Thyroid gland (tissue), 4 donors: ENCODE measurements around the gene MYCT1.

ENCODE experiments used
- POLR2A ChIP-seq, 2 donors: fragments of 450-650 bp; IDR thresholded peaks; one replicate each; pipeline ENCODE4 v1.6.1; 2017; ENCODE audit warnings: antibody characterized with exemption in 2 of 2, mild to moderate bottlenecking in 2 of 2, moderate library complexity in 1 of 2
- TF ChIP-seq, protein P1 (sequence below), 6 experiments: fragments of 200-600 bp in 3 of 6; fragments of 450-650 bp in 3 of 6; sonication (generic) in 3 of 6; IDR thresholded peaks; one replicate each; pipeline ENCODE4 v1.5.1; 2016 to 2019; ENCODE audit warnings: antibody characterized with exemption in 6 of 6, mild to moderate bottlenecking in 2 of 6, inconsistent platforms in 1 of 6, moderate library complexity in 1 of 6

- no peak for TF ChIP-seq POLR2A (IDR thresholded peaks at IDR 0.05)
- TF ChIP-seq, protein P1, sequence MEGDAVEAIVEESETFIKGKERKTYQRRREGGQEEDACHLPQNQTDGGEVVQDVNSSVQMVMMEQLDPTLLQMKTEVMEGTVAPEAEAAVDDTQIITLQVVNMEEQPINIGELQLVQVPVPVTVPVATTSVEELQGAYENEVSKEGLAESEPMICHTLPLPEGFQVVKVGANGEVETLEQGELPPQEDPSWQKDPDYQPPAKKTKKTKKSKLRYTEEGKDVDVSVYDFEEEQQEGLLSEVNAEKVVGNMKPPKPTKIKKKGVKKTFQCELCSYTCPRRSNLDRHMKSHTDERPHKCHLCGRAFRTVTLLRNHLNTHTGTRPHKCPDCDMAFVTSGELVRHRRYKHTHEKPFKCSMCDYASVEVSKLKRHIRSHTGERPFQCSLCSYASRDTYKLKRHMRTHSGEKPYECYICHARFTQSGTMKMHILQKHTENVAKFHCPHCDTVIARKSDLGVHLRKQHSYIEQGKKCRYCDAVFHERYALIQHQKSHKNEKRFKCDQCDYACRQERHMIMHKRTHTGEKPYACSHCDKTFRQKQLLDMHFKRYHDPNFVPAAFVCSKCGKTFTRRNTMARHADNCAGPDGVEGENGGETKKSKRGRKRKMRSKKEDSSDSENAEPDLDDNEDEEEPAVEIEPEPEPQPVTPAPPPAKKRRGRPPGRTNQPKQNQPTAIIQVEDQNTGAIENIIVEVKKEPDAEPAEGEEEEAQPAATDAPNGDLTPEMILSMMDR (IDR thresholded peaks at IDR 0.05), result no peak
Observed at GRCh38 chr6:152750694-152751093, 53.0 kb downstream of the MYCT1 start, which contains the start of gene VIP.
